ENCODE data around the gene GET3.

Gene GET3

DNA sequence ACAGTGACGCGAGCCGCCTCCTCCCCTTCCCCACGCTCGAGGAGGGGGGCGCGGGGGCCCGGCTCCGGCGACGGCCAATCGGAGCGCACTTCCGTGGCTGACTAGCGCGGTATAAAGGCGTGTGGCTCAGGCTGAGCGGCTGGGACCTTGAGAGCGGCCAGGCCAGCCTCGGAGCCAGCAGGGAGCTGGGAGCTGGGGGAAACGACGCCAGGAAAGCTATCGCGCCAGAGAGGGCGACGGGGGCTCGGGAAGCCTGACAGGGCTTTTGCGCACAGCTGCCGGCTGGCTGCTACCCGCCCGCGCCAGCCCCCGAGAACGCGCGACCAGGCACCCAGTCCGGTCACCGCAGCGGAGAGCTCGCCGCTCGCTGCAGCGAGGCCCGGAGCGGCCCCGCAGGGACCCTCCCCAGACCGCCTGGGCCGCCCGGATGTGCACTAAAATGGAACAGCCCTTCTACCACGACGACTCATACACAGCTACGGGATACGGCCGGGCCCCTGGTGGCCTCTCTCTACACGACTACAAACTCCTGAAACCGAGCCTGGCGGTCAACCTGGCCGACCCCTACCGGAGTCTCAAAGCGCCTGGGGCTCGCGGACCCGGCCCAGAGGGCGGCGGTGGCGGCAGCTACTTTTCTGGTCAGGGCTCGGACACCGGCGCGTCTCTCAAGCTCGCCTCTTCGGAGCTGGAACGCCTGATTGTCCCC is 54.2 kb downstream of the GET3 start, which contains the start of gene JUNB:
Gene JUNB (plus strand): TSS at position 142 of the 706 bp plus-strand sequence. CDS start 286 bp downstream, at position 428.
- H3K27ac ChIP-seq (ENCODE audit: low read length): peak within 1 kb of the TSS; percentile 89
- peak within 1 kb of the TSS; percentile 78 for H3K4me2 ChIP-seq (ENCODE audit: insufficient read depth, low read length)
- ATAC-seq (ENCODE audit: insufficient read depth, low read depth): peak; percentile 70

DNA sequence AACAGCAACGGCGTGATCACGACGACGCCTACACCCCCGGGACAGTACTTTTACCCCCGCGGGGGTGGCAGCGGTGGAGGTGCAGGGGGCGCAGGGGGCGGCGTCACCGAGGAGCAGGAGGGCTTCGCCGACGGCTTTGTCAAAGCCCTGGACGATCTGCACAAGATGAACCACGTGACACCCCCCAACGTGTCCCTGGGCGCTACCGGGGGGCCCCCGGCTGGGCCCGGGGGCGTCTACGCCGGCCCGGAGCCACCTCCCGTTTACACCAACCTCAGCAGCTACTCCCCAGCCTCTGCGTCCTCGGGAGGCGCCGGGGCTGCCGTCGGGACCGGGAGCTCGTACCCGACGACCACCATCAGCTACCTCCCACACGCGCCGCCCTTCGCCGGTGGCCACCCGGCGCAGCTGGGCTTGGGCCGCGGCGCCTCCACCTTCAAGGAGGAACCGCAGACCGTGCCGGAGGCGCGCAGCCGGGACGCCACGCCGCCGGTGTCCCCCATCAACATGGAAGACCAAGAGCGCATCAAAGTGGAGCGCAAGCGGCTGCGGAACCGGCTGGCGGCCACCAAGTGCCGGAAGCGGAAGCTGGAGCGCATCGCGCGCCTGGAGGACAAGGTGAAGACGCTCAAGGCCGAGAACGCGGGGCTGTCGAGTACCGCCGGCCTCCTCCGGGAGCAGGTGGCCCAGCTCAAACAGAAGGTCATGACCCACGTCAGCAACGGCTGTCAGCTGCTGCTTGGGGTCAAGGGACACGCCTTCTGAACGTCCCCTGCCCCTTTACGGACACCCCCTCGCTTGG is 55.0 kb downstream of the GET3 start:
- Histone ChIP-seq H3K4me2 (ENCODE audit: insufficient read depth, low read length) (peak overlapping the region; percentile 78), H3K9me3 (ENCODE audit: insufficient read depth, low read length, severe bottlenecking) (no peaks in the 10 kb centered on the region), H3K4me3 (ENCODE audit: low read depth in 1 of 2, low read length in 2 of 2) (peak overlapping the region; percentile 69 to 71), H2AFZ (ENCODE audit: low read depth, low read length) (peak overlapping the region; percentile 54), H4K20me1 (ENCODE audit: insufficient read depth, low read length) (no peaks in the 10 kb centered on the region; the same call in 1 of the 2 replicates), H3K27ac (ENCODE audit: low read length) (peak overlapping the region; percentile 89), H3K36me3 (ENCODE audit: insufficient read depth, low read length) (no peaks in the 10 kb centered on the region; the same call in 1 of the 2 replicates), H3K27me3 (ENCODE audit: insufficient read depth, low read length, poor library complexity) (no peaks in the 10 kb centered on the region), H3K79me2 (ENCODE audit: insufficient read depth, low read length) (peaks cover 23% of the 10 kb centered on the region), H3K9ac (ENCODE audit: low read depth, low read length) (peak overlapping the region; percentile 79), H3K4me1 (ENCODE audit: insufficient read depth, low read length) (peaks cover 48% of the 10 kb centered on the region)
- ATAC-seq (ENCODE audit: insufficient read depth, low read depth) (peak; percentile 28), DNase-seq (peak; percentile 88)
- no peak for TF ChIP-seq EZH2 (IDR thresholded peaks at IDR 0.05; ENCODE audit: borderline replicate concordance, low read depth, low read length, severe bottlenecking)
- TF ChIP-seq CTCF (IDR thresholded peaks at IDR 0.05; ENCODE audit: borderline replicate concordance, extremely low read depth, low read length, poor library complexity, severe bottlenecking): no peak

More for the DNA sequence above, 54.2 kb downstream of the GET3 start, which contains the start of gene JUNB:
- no peaks in the 10 kb centered on the region; the same call in 1 of the 2 replicates for H3K36me3 ChIP-seq (ENCODE audit: insufficient read depth, low read length)
- H4K20me1 ChIP-seq (ENCODE audit: insufficient read depth, low read length): no peaks in the 10 kb centered on the region; the same call in 1 of the 2 replicates
- peaks cover 47% of the 10 kb centered on the region for H3K4me1 ChIP-seq (ENCODE audit: insufficient read depth, low read length)
- no peaks in the 10 kb centered on the region for H3K9me3 ChIP-seq (ENCODE audit: insufficient read depth, low read length, severe bottlenecking)
- peak within 1 kb of the TSS; percentile 66 for H2AFZ ChIP-seq (ENCODE audit: low read depth, low read length)
- H3K4me3 ChIP-seq (ENCODE audit: low read depth in 1 of 2, low read length in 2 of 2): peak within 1 kb of the TSS; percentile 69 to 71
- TF ChIP-seq EZH2 (IDR thresholded peaks at IDR 0.05; ENCODE audit: borderline replicate concordance, low read depth, low read length, severe bottlenecking): no peak
- peak; percentile 26 for TF ChIP-seq CTCF (IDR thresholded peaks at IDR 0.05; ENCODE audit: borderline replicate concordance, extremely low read depth, low read length, poor library complexity, severe bottlenecking)
- peak; percentile 95 for DNase-seq
- H3K27me3 ChIP-seq (ENCODE audit: insufficient read depth, low read length, poor library complexity): no peaks in the 10 kb centered on the region
- H3K9ac ChIP-seq (ENCODE audit: low read depth, low read length): peak within 1 kb of the TSS; percentile 79
- peaks cover 23% of the 10 kb centered on the region for H3K79me2 ChIP-seq (ENCODE audit: insufficient read depth, low read length)

GRCh38 chr19:12792853-12793289 is 55.6 kb downstream of the GET3 start:
- peaks cover 23% of the 10 kb centered on the region for H3K79me2 ChIP-seq (ENCODE audit: insufficient read depth, low read length)

More at GRCh38 chr19:12792853-12793289, 55.6 kb downstream of the GET3 start:
- Histone ChIP-seq H3K27me3 (ENCODE audit: insufficient read depth, low read length, poor library complexity) (no peaks in the 10 kb centered on the region), H2AFZ (ENCODE audit: low read depth, low read length) (peak overlapping the region; percentile 54), H3K9me3 (ENCODE audit: insufficient read depth, low read length, severe bottlenecking) (no peaks in the 10 kb centered on the region), H3K27ac (ENCODE audit: low read length) (peak overlapping the region; percentile 89), H3K4me2 (ENCODE audit: insufficient read depth, low read length) (peak overlapping the region; percentile 78), H3K9ac (ENCODE audit: low read depth, low read length) (peak overlapping the region; percentile 79), H4K20me1 (ENCODE audit: insufficient read depth, low read length) (no peaks in the 10 kb centered on the region; the same call in 1 of the 2 replicates), H3K4me1 (ENCODE audit: insufficient read depth, low read length) (peaks cover 48% of the 10 kb centered on the region), H3K4me3 (ENCODE audit: low read depth in 1 of 2, low read length in 2 of 2) (peak overlapping the region; percentile 69 to 71), H3K36me3 (ENCODE audit: insufficient read depth, low read length) (no peaks in the 10 kb centered on the region; the same call in 1 of the 2 replicates)
- no peak for DNase-seq
- no peak for TF ChIP-seq CTCF (IDR thresholded peaks at IDR 0.05; ENCODE audit: borderline replicate concordance, extremely low read depth, low read length, poor library complexity, severe bottlenecking)
- TF ChIP-seq EZH2 (IDR thresholded peaks at IDR 0.05; ENCODE audit: borderline replicate concordance, low read depth, low read length, severe bottlenecking): no peak
- ATAC-seq (ENCODE audit: insufficient read depth, low read depth): no peak

Data from DND-41 (cell line).